Measurements from ENCODE around the gene GRB10. TPM values are rescaled to one million over a fixed set of nuclear protein-coding genes. Genes with fewer than 3 reads are reported as not detected.
A peak's percentile ranks its signal among the peaks of the same experiment; 100 is the strongest.

Gene GRB10
- total RNA-seq, 1 experiment from 2014 or later: 92.9 TPM

GRCh38 chr7:50671386-50671785 lies 111.3 kb downstream of the GRB10 start:
- DNase-seq: no peak
- Histone ChIP-seq H3K36me3 (replicated peaks; ENCODE audit: control insufficient read depth, insufficient read depth, low read length) (peaks cover 8% of the 10 kb centered on the region), H3K27me3 (ENCODE audit: control insufficient read depth, insufficient read depth, low read length) (no peaks in the 10 kb centered on the region), H3K4me3 (ENCODE audit: insufficient read depth, low read depth, low read length) (no peak overlapping the region)

GRCh38 chr7:50669890-50670289 lies 112.8 kb downstream of the GRB10 start:
- DNase-seq: no peak
- Histone ChIP-seq H3K4me3 (ENCODE audit: insufficient read depth, low read depth, low read length) (no peak overlapping the region), H3K36me3 (replicated peaks; ENCODE audit: control insufficient read depth, insufficient read depth, low read length) (peaks cover 8% of the 10 kb centered on the region), H3K27me3 (ENCODE audit: control insufficient read depth, insufficient read depth, low read length) (no peaks in the 10 kb centered on the region)

GRCh38 chr7:50667789-50668226 lies 114.9 kb downstream of the GRB10 start:
- H3K4me3 ChIP-seq (ENCODE audit: insufficient read depth, low read depth, low read length): no peak overlapping the region
- H3K27me3 ChIP-seq (ENCODE audit: control insufficient read depth, insufficient read depth, low read length): no peaks in the 10 kb centered on the region
- DNase-seq: no peak
- H3K36me3 ChIP-seq (replicated peaks; ENCODE audit: control insufficient read depth, insufficient read depth, low read length): peaks cover 4% of the 10 kb centered on the region

GRCh38 chr7:50667338-50667737 lies 115.4 kb downstream of the GRB10 start:
- Histone ChIP-seq H3K4me3 (ENCODE audit: insufficient read depth, low read depth, low read length) (no peak overlapping the region), H3K36me3 (replicated peaks; ENCODE audit: control insufficient read depth, insufficient read depth, low read length) (peaks cover 4% of the 10 kb centered on the region), H3K27me3 (ENCODE audit: control insufficient read depth, insufficient read depth, low read length) (no peaks in the 10 kb centered on the region)
- no peak for DNase-seq

GRCh38 chr7:50666124-50666496 lies 116.6 kb downstream of the GRB10 start:
- no peak overlapping the region for H3K4me3 ChIP-seq (ENCODE audit: insufficient read depth, low read depth, low read length)
- H3K27me3 ChIP-seq (ENCODE audit: control insufficient read depth, insufficient read depth, low read length): no peaks in the 10 kb centered on the region
- DNase-seq: no peak
- peaks cover 4% of the 10 kb centered on the region for H3K36me3 ChIP-seq (replicated peaks; ENCODE audit: control insufficient read depth, insufficient read depth, low read length)

GRCh38 chr7:50665403-50666123 lies 117.1 kb downstream of the GRB10 start:
- H3K4me3 ChIP-seq (ENCODE audit: insufficient read depth, low read depth, low read length): no peak overlapping the region
- H3K36me3 ChIP-seq (replicated peaks; ENCODE audit: control insufficient read depth, insufficient read depth, low read length): peaks cover 4% of the 10 kb centered on the region
- DNase-seq: peak; percentile 56
- no peaks in the 10 kb centered on the region for H3K27me3 ChIP-seq (ENCODE audit: control insufficient read depth, insufficient read depth, low read length)

- Histone ChIP-seq H3K27me3 (ENCODE audit: control insufficient read depth, insufficient read depth, low read length) (no peaks in the 10 kb centered on the region), H3K4me3 (ENCODE audit: insufficient read depth, low read depth, low read length) (no peak overlapping the region), H3K36me3 (replicated peaks; ENCODE audit: control insufficient read depth, insufficient read depth, low read length) (peaks cover 4% of the 10 kb centered on the region)
- no peak for DNase-seq
These were observed 117.8 kb downstream of the GRB10 start for GRCh38 chr7:50664937-50665336.

GRCh38 chr7:50664461-50664922 lies 118.2 kb downstream of the GRB10 start:
- Histone ChIP-seq H3K4me3 (ENCODE audit: insufficient read depth, low read depth, low read length) (no peak overlapping the region), H3K36me3 (replicated peaks; ENCODE audit: control insufficient read depth, insufficient read depth, low read length) (peaks cover 3% of the 10 kb centered on the region), H3K27me3 (ENCODE audit: control insufficient read depth, insufficient read depth, low read length) (no peaks in the 10 kb centered on the region)
- DNase-seq: no peak

- H3K27me3 ChIP-seq (ENCODE audit: control insufficient read depth, insufficient read depth, low read length): no peaks in the 10 kb centered on the region
- DNase-seq: no peak
- H3K36me3 ChIP-seq (replicated peaks; ENCODE audit: control insufficient read depth, insufficient read depth, low read length): peaks cover 3% of the 10 kb centered on the region
- no peak overlapping the region for H3K4me3 ChIP-seq (ENCODE audit: insufficient read depth, low read depth, low read length)
These were observed 119.1 kb downstream of the GRB10 start for GRCh38 chr7:50663396-50664102.

GRCh38 chr7:50662996-50663395 lies 119.7 kb downstream of the GRB10 start:
- DNase-seq: no peak
- H3K27me3 ChIP-seq (ENCODE audit: control insufficient read depth, insufficient read depth, low read length): no peaks in the 10 kb centered on the region
- no peak overlapping the region for H3K4me3 ChIP-seq (ENCODE audit: insufficient read depth, low read depth, low read length)
- H3K36me3 ChIP-seq (replicated peaks; ENCODE audit: control insufficient read depth, insufficient read depth, low read length): peaks cover 3% of the 10 kb centered on the region

- Histone ChIP-seq H3K36me3 (replicated peaks; ENCODE audit: control insufficient read depth, insufficient read depth, low read length) (peaks cover 1% of the 10 kb centered on the region), H3K27me3 (ENCODE audit: control insufficient read depth, insufficient read depth, low read length) (no peaks in the 10 kb centered on the region), H3K4me3 (ENCODE audit: insufficient read depth, low read depth, low read length) (no peak overlapping the region)
- no peak for DNase-seq
These were observed 120.5 kb downstream of the GRB10 start for GRCh38 chr7:50662041-50662694.

- Histone ChIP-seq H3K27me3 (ENCODE audit: control insufficient read depth, insufficient read depth, low read length) (no peaks in the 10 kb centered on the region), H3K36me3 (replicated peaks; ENCODE audit: control insufficient read depth, insufficient read depth, low read length) (peaks cover 1% of the 10 kb centered on the region), H3K4me3 (ENCODE audit: insufficient read depth, low read depth, low read length) (no peak overlapping the region)
- no peak for DNase-seq
These were observed 121.2 kb downstream of the GRB10 start for GRCh38 chr7:50661345-50662040.

- no peak for DNase-seq
- H3K36me3 ChIP-seq (replicated peaks; ENCODE audit: control insufficient read depth, insufficient read depth, low read length): peaks cover 1% of the 10 kb centered on the region
- H3K4me3 ChIP-seq (ENCODE audit: insufficient read depth, low read depth, low read length): no peak overlapping the region
- no peaks in the 10 kb centered on the region for H3K27me3 ChIP-seq (ENCODE audit: control insufficient read depth, insufficient read depth, low read length)
These were observed 121.9 kb downstream of the GRB10 start for GRCh38 chr7:50660830-50661175.

- DNase-seq: no peak
- Histone ChIP-seq H3K36me3 (replicated peaks; ENCODE audit: control insufficient read depth, insufficient read depth, low read length) (peaks cover 1% of the 10 kb centered on the region), H3K27me3 (ENCODE audit: control insufficient read depth, insufficient read depth, low read length) (no peaks in the 10 kb centered on the region), H3K4me3 (ENCODE audit: insufficient read depth, low read depth, low read length) (no peak overlapping the region)
These were observed 122.5 kb downstream of the GRB10 start for GRCh38 chr7:50660040-50660829.
